Calu3 (cell line): ENCODE results near the gene PWWP2A. TPM values are rescaled to one million over a fixed set of nuclear protein-coding genes. Genes with fewer than 3 reads are reported as not detected.

Source experiments
- BruUV-seq: library from RNA; stranded (reverse); fragments of 400-500 nt; replicated peaks from 2 replicates; lab custom pipeline; 2021; lab: Mats Ljungman, UMichigan
- CTCF ChIA-PET: fragments of 300-600 bp; sonication (Branson Sonifier 250); formaldehyde crosslinking; loops from one replicate; lab custom pipeline; 2022; ENCODE audit warnings: antibody characterized with exemption; lab: Charles Lee
- DNase-seq: peaks from one replicate; pipeline ENCODE4 v3.0.0; 2022
- H3K27ac Mint-ChIP-seq: one replicate; pipeline ENCODE4 v1.8.0; 2022; ENCODE audit warnings: mixed read lengths; ENCODE audit not compliant: unreplicated experiment
- H3K27me3 Mint-ChIP-seq: one replicate; pipeline ENCODE4 v1.8.0; 2022; ENCODE audit warnings: mixed read lengths; ENCODE audit not compliant: unreplicated experiment
- H3K36me3 Mint-ChIP-seq: one replicate; pipeline ENCODE4 v1.8.0; 2022; ENCODE audit warnings: mild to moderate bottlenecking, moderate library complexity, mixed read lengths; ENCODE audit not compliant: insufficient read depth, unreplicated experiment
- H3K4me1 Mint-ChIP-seq: one replicate; pipeline ENCODE4 v1.8.0; 2022; ENCODE audit warnings: mild to moderate bottlenecking, low read depth, mixed read lengths; ENCODE audit not compliant: unreplicated experiment
- H3K4me3 Mint-ChIP-seq: one replicate; pipeline ENCODE4 v1.8.0; 2022; ENCODE audit warnings: mild to moderate bottlenecking, low read depth, moderate library complexity, mixed read lengths; ENCODE audit not compliant: unreplicated experiment
- H3K9me3 Mint-ChIP-seq: one replicate; pipeline ENCODE4 v1.8.0; 2022; ENCODE audit warnings: low read depth, mixed read lengths; ENCODE audit not compliant: unreplicated experiment
- intact Hi-C: fragments of 100-400 bp; cut with micrococcal nuclease; formaldehyde crosslinking; loops from one replicate; pipeline ENCODE4 v1.10.0; 2022; ENCODE audit not compliant: unreplicated experiment
- total RNA-seq: library from RNA; stranded (reverse); gene quantifications from 2 replicates; pipeline ENCODE4 v1.2.3, GENCODE V29; 2022
- TF ChIP-seq, protein P1 (sequence below): fragments of 200-600 bp; IDR thresholded peaks from one replicate; pipeline ENCODE4 v1.8.0; 2022; ENCODE audit warnings: antibody characterized with exemption; ENCODE audit not compliant: unreplicated experiment

Gene PWWP2A
- total RNA-seq, 1 experiment from 2014 or later = 36.4 TPM

DNA sequence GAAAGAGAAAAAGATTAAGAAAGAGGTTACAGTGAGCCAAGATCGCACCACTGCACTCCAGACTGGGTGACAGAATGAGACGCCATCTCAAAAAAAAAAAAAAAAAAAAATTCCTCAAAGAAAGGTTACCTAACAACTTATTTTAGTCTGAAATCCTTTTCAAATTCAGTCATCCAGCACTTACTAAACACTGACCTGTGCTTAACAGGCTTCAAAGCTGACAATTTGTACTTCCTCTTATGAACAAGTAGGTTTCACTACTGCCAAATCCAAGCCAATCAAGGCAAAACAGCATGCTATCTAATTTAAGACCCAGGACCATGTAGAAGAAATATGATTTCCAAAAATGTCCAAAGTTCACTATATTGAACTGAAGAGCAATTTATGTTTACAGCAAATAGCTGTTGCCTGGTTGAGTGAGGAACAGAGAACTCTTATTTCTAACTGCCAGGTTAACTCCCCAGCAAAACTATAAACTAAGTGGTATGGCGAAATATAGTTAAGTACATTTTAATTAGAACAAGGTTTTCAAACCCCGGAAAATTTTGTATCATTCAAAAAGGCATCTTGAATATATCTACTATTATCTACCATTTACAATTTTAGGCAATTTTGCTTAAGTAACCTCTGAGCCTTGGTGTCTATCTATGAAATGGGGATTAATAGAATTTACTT, 13.4 kb downstream of the PWWP2A start:
- Mint-ChIP-seq H3K27ac (no peak overlapping the region), H3K9me3 (no peaks in the 10 kb centered on the region), H3K4me1 (peaks cover 7% of the 10 kb centered on the region), H3K27me3 (no peaks in the 10 kb centered on the region), H3K36me3 (peaks cover 39% of the 10 kb centered on the region), H3K4me3 (no peak overlapping the region)
- intact Hi-C loops = no loop called here
- no peak for DNase-seq
- TF ChIP-seq, protein P1, sequence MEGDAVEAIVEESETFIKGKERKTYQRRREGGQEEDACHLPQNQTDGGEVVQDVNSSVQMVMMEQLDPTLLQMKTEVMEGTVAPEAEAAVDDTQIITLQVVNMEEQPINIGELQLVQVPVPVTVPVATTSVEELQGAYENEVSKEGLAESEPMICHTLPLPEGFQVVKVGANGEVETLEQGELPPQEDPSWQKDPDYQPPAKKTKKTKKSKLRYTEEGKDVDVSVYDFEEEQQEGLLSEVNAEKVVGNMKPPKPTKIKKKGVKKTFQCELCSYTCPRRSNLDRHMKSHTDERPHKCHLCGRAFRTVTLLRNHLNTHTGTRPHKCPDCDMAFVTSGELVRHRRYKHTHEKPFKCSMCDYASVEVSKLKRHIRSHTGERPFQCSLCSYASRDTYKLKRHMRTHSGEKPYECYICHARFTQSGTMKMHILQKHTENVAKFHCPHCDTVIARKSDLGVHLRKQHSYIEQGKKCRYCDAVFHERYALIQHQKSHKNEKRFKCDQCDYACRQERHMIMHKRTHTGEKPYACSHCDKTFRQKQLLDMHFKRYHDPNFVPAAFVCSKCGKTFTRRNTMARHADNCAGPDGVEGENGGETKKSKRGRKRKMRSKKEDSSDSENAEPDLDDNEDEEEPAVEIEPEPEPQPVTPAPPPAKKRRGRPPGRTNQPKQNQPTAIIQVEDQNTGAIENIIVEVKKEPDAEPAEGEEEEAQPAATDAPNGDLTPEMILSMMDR = no peak
- no TSS peak for BruUV-seq
- CTCF ChIA-PET = interaction anchor here (0.6 to 0.7 kb wide), 2 partner anchors 50 kb away, joined by 4 read pairs; no protein-coding TSS in a partner anchor

GRCh38 chr5:160097991-160098390, 21.3 kb downstream of the PWWP2A start:
- Mint-ChIP-seq H3K4me1 (no peaks in the 10 kb centered on the region), H3K27me3 (no peaks in the 10 kb centered on the region), H3K27ac (no peak overlapping the region), H3K4me3 (no peak overlapping the region), H3K36me3 (peaks cover 34% of the 10 kb centered on the region), H3K9me3 (no peaks in the 10 kb centered on the region)
- CTCF ChIA-PET = interaction anchor here (0.7 kb wide), 1 partner anchor 27 kb away, joined by 4 read pairs; no protein-coding TSS in a partner anchor
- TF ChIP-seq, protein P1 = no peak
- BruUV-seq = no TSS peak
- DNase-seq = no peak
- intact Hi-C loops = no loop called here

DNA sequence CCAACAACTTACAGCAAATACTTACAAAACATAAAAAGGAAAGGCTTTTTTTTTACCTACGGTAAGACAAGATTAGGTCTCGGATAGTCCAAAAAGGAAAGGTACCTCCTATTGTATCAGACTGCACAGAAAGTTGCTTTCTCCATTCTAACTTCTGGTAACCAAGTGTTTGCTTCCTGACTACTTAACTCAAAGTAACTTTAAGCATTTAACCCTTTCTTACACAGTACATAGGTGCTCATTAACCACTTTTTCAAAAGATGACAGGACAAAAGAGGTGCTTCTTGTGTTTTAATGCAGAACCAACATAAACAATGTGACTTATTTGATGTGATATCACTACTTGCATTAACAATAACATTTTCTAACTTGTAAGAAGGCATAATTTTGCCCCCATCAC, 23.1 kb downstream of the PWWP2A start:
- H3K27ac Mint-ChIP-seq = no peak overlapping the region
- CTCF ChIA-PET = interaction anchor here (0.7 kb wide), 1 partner anchor 31 kb away, joined by 4 read pairs; no protein-coding TSS in a partner anchor
- no peaks in the 10 kb centered on the region for H3K4me1 Mint-ChIP-seq
- peaks cover 40% of the 10 kb centered on the region for H3K36me3 Mint-ChIP-seq
- intact Hi-C loops = no loop called here
- TF ChIP-seq, protein P1 = no peak
- H3K27me3 Mint-ChIP-seq = no peaks in the 10 kb centered on the region
- no TSS peak for BruUV-seq
- no peaks in the 10 kb centered on the region for H3K9me3 Mint-ChIP-seq
- DNase-seq = no peak
- H3K4me3 Mint-ChIP-seq = no peak overlapping the region

DNA sequence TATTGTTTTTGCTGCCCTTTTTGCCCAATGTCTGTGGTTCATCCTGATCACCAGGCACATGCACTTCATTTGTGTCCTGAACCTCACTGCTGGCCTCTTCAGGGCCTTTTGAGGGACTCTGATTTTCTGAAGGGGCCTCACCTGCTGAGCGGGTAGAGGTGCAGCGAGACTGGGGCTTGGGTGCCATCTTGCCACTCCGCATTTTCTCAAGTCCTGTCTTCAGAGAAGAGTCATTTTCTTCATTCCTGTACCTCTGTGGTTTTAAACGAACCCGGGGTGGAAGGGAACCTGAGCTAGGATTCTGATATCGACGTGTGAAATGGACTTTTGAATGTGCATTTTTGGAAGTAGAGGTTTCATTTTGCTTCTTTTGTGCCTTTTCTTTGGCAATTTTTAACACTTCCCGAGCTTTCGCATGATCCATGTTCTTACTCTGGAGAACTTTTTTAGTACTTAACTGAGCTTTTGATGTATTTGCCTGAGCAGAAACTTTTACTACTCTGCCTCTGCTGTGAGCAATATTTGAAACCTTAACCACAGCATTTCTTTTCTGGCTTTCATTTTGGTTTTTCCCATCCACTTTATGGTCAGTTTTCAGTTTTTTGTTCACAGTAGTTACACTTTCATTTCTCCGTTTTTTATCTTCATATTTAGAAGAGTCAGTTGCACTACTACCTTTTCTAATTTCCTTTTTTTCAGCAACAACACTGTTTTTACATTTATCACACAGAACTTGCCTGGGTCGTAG, 26.1 kb downstream of the PWWP2A start:
- intact Hi-C loops = no loop called here
- Mint-ChIP-seq H3K36me3 (peaks cover 27% of the 10 kb centered on the region), H3K27ac (no peak overlapping the region), H3K9me3 (no peaks in the 10 kb centered on the region), H3K4me1 (no peaks in the 10 kb centered on the region), H3K4me3 (no peak overlapping the region), H3K27me3 (no peaks in the 10 kb centered on the region)
- TF ChIP-seq, protein P1 = no peak
- DNase-seq = no peak
- CTCF ChIA-PET = no interaction called here
- BruUV-seq = TSS peak; percentile 28
